Measurements from ENCODE around the gene EEF1AKMT4. TPM values are rescaled to one million over a fixed set of nuclear protein-coding genes. Genes with fewer than 3 reads are reported as not detected.

The EEF1AKMT4 gene
- total and polyA plus RNA-seq, 4 donors, result 0.41 to 3.0 (median 1.6) TPM

- no peak overlapping the region for H3K4me3 ChIP-seq (ENCODE audit: low read length in 2 of 2)
- WGBS, 2 donors, result 66 to 67% methylated on average over 13 of the region's 13 CpGs
- H3K27me3 ChIP-seq (ENCODE audit: control insufficient read depth in 1 of 2, insufficient read depth in 2 of 2, low read length in 1 of 2), result no peaks in the 10 kb centered on the region
- H3K4me1 ChIP-seq (ENCODE audit: control insufficient read depth in 1 of 2, insufficient read depth in 2 of 2, low read length in 2 of 2), result no peaks in the 10 kb centered on the region
- H3K27ac ChIP-seq (ENCODE audit: low read depth in 1 of 2, low read length in 2 of 2), result no peak overlapping the region
- H3K9me3 ChIP-seq (ENCODE audit: control insufficient read depth, low read length), result no peaks in the 10 kb centered on the region
- no peak for ATAC-seq (ENCODE audit: low FRiP score)
- intact Hi-C loops (cut with DNase I), result no loop called here
- H3K36me3 ChIP-seq (ENCODE audit: control insufficient read depth in 1 of 2, insufficient read depth in 2 of 2, low read length in 1 of 2), result peaks cover 0 to 2% of the 10 kb centered on the region in 2 donors
- DNase-seq, result peak in 1 of 2 donors; percentile 35
These were observed 11.1 kb upstream of the EEF1AKMT4 start for GRCh38 chr3:184238246-184238818.

GRCh38 chr3:184239221-184239620 lies 10.3 kb upstream of the EEF1AKMT4 start:
- H3K27ac ChIP-seq (ENCODE audit: low read depth in 1 of 2, low read length in 2 of 2), result no peak overlapping the region
- ATAC-seq (ENCODE audit: low FRiP score), result no peak
- no peaks in the 10 kb centered on the region for H3K27me3 ChIP-seq (ENCODE audit: control insufficient read depth in 1 of 2, insufficient read depth in 2 of 2, low read length in 1 of 2)
- DNase-seq, result peak in 1 of 2 donors; percentile 33
- H3K9me3 ChIP-seq (ENCODE audit: control insufficient read depth, low read length), result no peaks in the 10 kb centered on the region
- H3K4me1 ChIP-seq (ENCODE audit: control insufficient read depth in 1 of 2, insufficient read depth in 2 of 2, low read length in 2 of 2), result no peaks in the 10 kb centered on the region
- peaks cover 0 to 6% of the 10 kb centered on the region in 2 donors for H3K36me3 ChIP-seq (ENCODE audit: control insufficient read depth in 1 of 2, insufficient read depth in 2 of 2, low read length in 1 of 2)
- H3K4me3 ChIP-seq (ENCODE audit: low read length in 2 of 2), result no peak overlapping the region
- intact Hi-C loops (cut with DNase I), result no loop called here
- 87 to 92% methylated on average over 8 of the region's 8 CpGs for WGBS, 2 donors

- H3K27ac ChIP-seq (ENCODE audit: low read depth in 1 of 2, low read length in 2 of 2), result no peak overlapping the region
- intact Hi-C loops (cut with DNase I), result loop anchor here (5.0 to 10.0 kb wide), 2 partner anchors 105 to 337 kb away; partner anchors contain the start of gene EIF2B5 (in 1 of the 2)
- H3K27me3 ChIP-seq (ENCODE audit: control insufficient read depth in 1 of 2, insufficient read depth in 2 of 2, low read length in 1 of 2), result no peaks in the 10 kb centered on the region
- H3K4me1 ChIP-seq (ENCODE audit: control insufficient read depth in 1 of 2, insufficient read depth in 2 of 2, low read length in 2 of 2), result no peaks in the 10 kb centered on the region
- 70 to 81% methylated on average over 7 of the region's 7 CpGs for WGBS, 2 donors
- peaks cover 0 to 7% of the 10 kb centered on the region in 2 donors for H3K36me3 ChIP-seq (ENCODE audit: control insufficient read depth in 1 of 2, insufficient read depth in 2 of 2, low read length in 1 of 2)
- no peaks in the 10 kb centered on the region for H3K9me3 ChIP-seq (ENCODE audit: control insufficient read depth, low read length)
- no peak overlapping the region for H3K4me3 ChIP-seq (ENCODE audit: low read length in 2 of 2)
- DNase-seq (peak in 1 of 2 donors; percentile 37), ATAC-seq (ENCODE audit: low FRiP score) (no peak)
These were observed 9.8 kb upstream of the EEF1AKMT4 start for GRCh38 chr3:184239708-184240107.

- Histone ChIP-seq H3K27me3 (ENCODE audit: control insufficient read depth in 1 of 2, insufficient read depth in 2 of 2, low read length in 1 of 2) (no peaks in the 10 kb centered on the region), H3K36me3 (ENCODE audit: control insufficient read depth in 1 of 2, insufficient read depth in 2 of 2, low read length in 1 of 2) (peaks cover 2 to 14% of the 10 kb centered on the region in 2 donors), H3K4me1 (ENCODE audit: control insufficient read depth in 1 of 2, insufficient read depth in 2 of 2, low read length in 2 of 2) (no peaks in the 10 kb centered on the region), H3K9me3 (ENCODE audit: control insufficient read depth, low read length) (no peaks in the 10 kb centered on the region), H3K27ac (ENCODE audit: low read depth in 1 of 2, low read length in 2 of 2) (no peak overlapping the region), H3K4me3 (ENCODE audit: low read length in 2 of 2) (no peak overlapping the region)
- DNase-seq, result peak in 1 of 2 donors; percentile 30
- intact Hi-C loops (cut with DNase I), result loop anchor here (5.0 to 10.0 kb wide), 2 partner anchors 106 to 338 kb away; partner anchors contain the start of gene EIF2B5 (in 1 of the 2)
- ATAC-seq (ENCODE audit: low FRiP score), result no peak
- WGBS, 2 donors, result 66 to 69% methylated on average over 4 of the region's 4 CpGs
These were observed 8.9 kb upstream of the EEF1AKMT4 start for GRCh38 chr3:184240384-184241140.

- Histone ChIP-seq H3K27me3 (ENCODE audit: control insufficient read depth in 1 of 2, insufficient read depth in 2 of 2, low read length in 1 of 2) (no peaks in the 10 kb centered on the region), H3K27ac (ENCODE audit: low read depth in 1 of 2, low read length in 2 of 2) (no peak overlapping the region), H3K36me3 (ENCODE audit: control insufficient read depth in 1 of 2, insufficient read depth in 2 of 2, low read length in 1 of 2) (peaks cover 2 to 15% of the 10 kb centered on the region in 2 donors), H3K9me3 (ENCODE audit: control insufficient read depth, low read length) (no peaks in the 10 kb centered on the region), H3K4me3 (ENCODE audit: low read length in 2 of 2) (no peak overlapping the region), H3K4me1 (ENCODE audit: control insufficient read depth in 1 of 2, insufficient read depth in 2 of 2, low read length in 2 of 2) (no peaks in the 10 kb centered on the region)
- peak in 1 of 2 donors; percentile 38 for DNase-seq
- intact Hi-C loops (cut with DNase I), result loop anchor here (5.0 to 10.0 kb wide), 2 partner anchors 106 to 339 kb away; partner anchors contain the start of gene EIF2B5 (in 1 of the 2)
- 31% methylated on average over 17 of the region's 17 CpGs for WGBS, 2 donors
- no peak for ATAC-seq (ENCODE audit: low FRiP score)
These were observed 8.4 kb upstream of the EEF1AKMT4 start for GRCh38 chr3:184241141-184241446.

- H3K27ac ChIP-seq (ENCODE audit: low read depth in 1 of 2, low read length in 2 of 2), result no peak overlapping the region
- 24 to 27% methylated on average over 44 to 46 of the region's 46 CpGs for WGBS, 2 donors
- H3K4me3 ChIP-seq (ENCODE audit: low read length in 2 of 2), result no peak overlapping the region
- intact Hi-C loops (cut with DNase I), result loop anchor here (5.0 to 10.0 kb wide), 2 partner anchors 107 to 339 kb away; partner anchors contain the start of gene EIF2B5 (in 1 of the 2)
- no peaks in the 10 kb centered on the region for H3K9me3 ChIP-seq (ENCODE audit: control insufficient read depth, low read length)
- H3K36me3 ChIP-seq (ENCODE audit: control insufficient read depth in 1 of 2, insufficient read depth in 2 of 2, low read length in 1 of 2), result peaks cover 2 to 15% of the 10 kb centered on the region in 2 donors
- DNase-seq (peak in 1 of 2 donors; percentile 34), ATAC-seq (ENCODE audit: low FRiP score) (peak; percentile 66)
- H3K27me3 ChIP-seq (ENCODE audit: control insufficient read depth in 1 of 2, insufficient read depth in 2 of 2, low read length in 1 of 2), result no peaks in the 10 kb centered on the region
- H3K4me1 ChIP-seq (ENCODE audit: control insufficient read depth in 1 of 2, insufficient read depth in 2 of 2, low read length in 2 of 2), result no peaks in the 10 kb centered on the region
These were observed 7.8 kb upstream of the EEF1AKMT4 start for GRCh38 chr3:184241447-184242296.

- H3K9me3 ChIP-seq (ENCODE audit: control insufficient read depth, low read length), result no peaks in the 10 kb centered on the region
- ATAC-seq (ENCODE audit: low FRiP score) (no peak), DNase-seq (peak in 1 of 2 donors; percentile 6)
- 84 to 85% methylated on average over 5 of the region's 5 CpGs for WGBS, 2 donors
- H3K4me3 ChIP-seq (ENCODE audit: low read length in 2 of 2), result no peak overlapping the region
- intact Hi-C loops (cut with DNase I), result loop anchor here (5.0 to 10.0 kb wide), 2 partner anchors 107 to 340 kb away; partner anchors contain the start of gene EIF2B5 (in 1 of the 2)
- H3K27ac ChIP-seq (ENCODE audit: low read depth in 1 of 2, low read length in 2 of 2), result no peak overlapping the region
- no peaks in the 10 kb centered on the region for H3K27me3 ChIP-seq (ENCODE audit: control insufficient read depth in 1 of 2, insufficient read depth in 2 of 2, low read length in 1 of 2)
- H3K4me1 ChIP-seq (ENCODE audit: control insufficient read depth in 1 of 2, insufficient read depth in 2 of 2, low read length in 2 of 2), result no peaks in the 10 kb centered on the region
- peaks cover 2 to 15% of the 10 kb centered on the region in 2 donors for H3K36me3 ChIP-seq (ENCODE audit: control insufficient read depth in 1 of 2, insufficient read depth in 2 of 2, low read length in 1 of 2)
These were observed 7.2 kb upstream of the EEF1AKMT4 start for GRCh38 chr3:184242297-184242685.

Data from aorta (tissue), 5 donors.